ENCODE results near the gene KLK10.

KLK10 gene

GRCh38 chr19:51060973-51061372 lies 41.5 kb upstream of the KLK10 start:
- in situ Hi-C loops (cut with HindIII; ENCODE audit: low pct_ligation_motif_present, low sequenced_read_pairs): no loop called here
- no peak overlapping the region for H3K27ac ChIP-seq
- H3K27me3 ChIP-seq (replicated peaks): no peaks in the 10 kb centered on the region
- no peak for DNase-seq
- H3K4me3 ChIP-seq (ENCODE audit: low read depth, low read length): no peak overlapping the region
- no peak for TF ChIP-seq CTCF (IDR thresholded peaks at IDR 0.05; ENCODE audit: low read depth, low read length, missing control alignments)
- no peaks in the 10 kb centered on the region for H3K36me3 ChIP-seq (replicated peaks)

GRCh38 chr19:51060336-51060735 lies 40.8 kb upstream of the KLK10 start:
- H3K27me3 ChIP-seq (replicated peaks): no peaks in the 10 kb centered on the region
- H3K4me3 ChIP-seq (ENCODE audit: low read depth, low read length): no peak overlapping the region
- TF ChIP-seq CTCF (IDR thresholded peaks at IDR 0.05; ENCODE audit: low read depth, low read length, missing control alignments): no peak
- in situ Hi-C loops (cut with HindIII; ENCODE audit: low pct_ligation_motif_present, low sequenced_read_pairs): no loop called here
- H3K36me3 ChIP-seq (replicated peaks): no peaks in the 10 kb centered on the region
- no peak overlapping the region for H3K27ac ChIP-seq
- DNase-seq: no peak

DNA sequence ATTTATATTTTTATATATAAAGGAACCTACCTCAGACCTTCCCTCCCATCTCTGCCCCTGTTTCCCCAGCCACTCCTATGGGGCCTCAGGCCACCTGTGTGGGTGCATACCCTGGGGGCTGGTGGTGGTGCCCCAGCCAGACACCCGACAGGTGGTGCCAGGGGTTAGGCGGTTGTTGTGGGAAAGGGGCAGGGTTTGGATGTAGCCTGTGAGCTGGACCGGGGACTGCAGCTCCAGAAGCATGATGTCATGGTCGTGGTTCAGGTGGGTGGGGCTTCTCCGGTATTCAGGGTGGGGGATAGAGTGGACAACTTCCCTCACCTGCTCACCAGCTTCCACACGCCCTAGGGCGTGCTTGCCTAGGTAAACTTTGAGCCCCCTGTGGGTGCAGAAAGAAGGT lies 40.2 kb upstream of the KLK10 start:
- Histone ChIP-seq H3K4me3 (ENCODE audit: low read depth, low read length) (no peak overlapping the region), H3K27ac (no peak overlapping the region), H3K27me3 (replicated peaks) (no peaks in the 10 kb centered on the region), H3K36me3 (replicated peaks) (no peaks in the 10 kb centered on the region)
- in situ Hi-C loops (cut with HindIII; ENCODE audit: low pct_ligation_motif_present, low sequenced_read_pairs): no loop called here
- DNase-seq: no peak
- no peak for TF ChIP-seq CTCF (IDR thresholded peaks at IDR 0.05; ENCODE audit: low read depth, low read length, missing control alignments)

DNA sequence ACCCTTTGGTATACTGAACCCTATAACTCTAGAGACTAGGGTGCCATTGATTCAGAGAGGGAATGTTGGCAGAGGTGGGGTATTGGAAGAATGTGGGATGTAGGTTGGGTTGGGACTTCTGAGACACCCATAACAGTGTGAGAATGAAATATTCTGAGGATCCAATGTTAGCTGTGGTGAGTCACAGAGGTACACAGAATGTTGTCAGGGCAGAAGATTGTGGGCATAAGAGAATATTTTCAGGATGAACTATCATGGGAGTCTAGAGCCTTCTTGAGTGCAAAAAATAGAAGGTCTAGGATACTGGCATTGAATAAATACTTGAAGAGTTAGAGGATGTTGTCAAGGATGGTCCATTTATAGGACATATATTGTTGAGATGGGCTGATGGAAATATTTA lies 36.4 kb upstream of the KLK10 start:
- Histone ChIP-seq H3K27me3 (replicated peaks) (no peaks in the 10 kb centered on the region), H3K27ac (no peak overlapping the region), H3K36me3 (replicated peaks) (no peaks in the 10 kb centered on the region), H3K4me3 (ENCODE audit: low read depth, low read length) (no peak overlapping the region)
- in situ Hi-C loops (cut with HindIII; ENCODE audit: low pct_ligation_motif_present, low sequenced_read_pairs): no loop called here
- no peak for TF ChIP-seq CTCF (IDR thresholded peaks at IDR 0.05; ENCODE audit: low read depth, low read length, missing control alignments)
- DNase-seq: no peak

- in situ Hi-C loops (cut with HindIII; ENCODE audit: low pct_ligation_motif_present, low sequenced_read_pairs): no loop called here
- Histone ChIP-seq H3K27ac (no peak overlapping the region), H3K4me3 (ENCODE audit: low read depth, low read length) (no peak overlapping the region), H3K36me3 (replicated peaks) (no peaks in the 10 kb centered on the region), H3K27me3 (replicated peaks) (no peaks in the 10 kb centered on the region)
- no peak for TF ChIP-seq CTCF (IDR thresholded peaks at IDR 0.05; ENCODE audit: low read depth, low read length, missing control alignments)
- DNase-seq: no peak
Measured at GRCh38 chr19:51047031-51047335, 27.5 kb upstream of the KLK10 start.

GRCh38 chr19:51044327-51044726 lies 24.8 kb upstream of the KLK10 start:
- Histone ChIP-seq H3K27me3 (replicated peaks) (no peaks in the 10 kb centered on the region), H3K4me3 (ENCODE audit: low read depth, low read length) (no peak overlapping the region), H3K27ac (no peak overlapping the region), H3K36me3 (replicated peaks) (no peaks in the 10 kb centered on the region)
- no peak for TF ChIP-seq CTCF (IDR thresholded peaks at IDR 0.05; ENCODE audit: low read depth, low read length, missing control alignments)
- in situ Hi-C loops (cut with HindIII; ENCODE audit: low pct_ligation_motif_present, low sequenced_read_pairs): no loop called here
- no peak for DNase-seq
